Skin epidermis (tissue), 12 donors: ENCODE results near the gene FAM89A.

ENCODE experiments used
- H3K27ac ChIP-seq, 21 experiments: fragments of 200-600 bp; sonication (generic) in 11 of 21; one replicate each; pipeline ENCODE4 v1.5.0; 2020; ENCODE audit warnings: mild to moderate bottlenecking in 3 of 21, inconsistent platforms in 2 of 21, moderate library complexity in 2 of 21
- H3K4me3 ChIP-seq, 7 experiments: fragments of 200-600 bp; sonication (generic) in 2 of 7; one replicate each; pipeline ENCODE4 v1.5.0; 2020; ENCODE audit warnings: inconsistent platforms in 2 of 7, mild to moderate bottlenecking in 2 of 7, moderate library complexity in 1 of 7

FAM89A gene

DNA sequence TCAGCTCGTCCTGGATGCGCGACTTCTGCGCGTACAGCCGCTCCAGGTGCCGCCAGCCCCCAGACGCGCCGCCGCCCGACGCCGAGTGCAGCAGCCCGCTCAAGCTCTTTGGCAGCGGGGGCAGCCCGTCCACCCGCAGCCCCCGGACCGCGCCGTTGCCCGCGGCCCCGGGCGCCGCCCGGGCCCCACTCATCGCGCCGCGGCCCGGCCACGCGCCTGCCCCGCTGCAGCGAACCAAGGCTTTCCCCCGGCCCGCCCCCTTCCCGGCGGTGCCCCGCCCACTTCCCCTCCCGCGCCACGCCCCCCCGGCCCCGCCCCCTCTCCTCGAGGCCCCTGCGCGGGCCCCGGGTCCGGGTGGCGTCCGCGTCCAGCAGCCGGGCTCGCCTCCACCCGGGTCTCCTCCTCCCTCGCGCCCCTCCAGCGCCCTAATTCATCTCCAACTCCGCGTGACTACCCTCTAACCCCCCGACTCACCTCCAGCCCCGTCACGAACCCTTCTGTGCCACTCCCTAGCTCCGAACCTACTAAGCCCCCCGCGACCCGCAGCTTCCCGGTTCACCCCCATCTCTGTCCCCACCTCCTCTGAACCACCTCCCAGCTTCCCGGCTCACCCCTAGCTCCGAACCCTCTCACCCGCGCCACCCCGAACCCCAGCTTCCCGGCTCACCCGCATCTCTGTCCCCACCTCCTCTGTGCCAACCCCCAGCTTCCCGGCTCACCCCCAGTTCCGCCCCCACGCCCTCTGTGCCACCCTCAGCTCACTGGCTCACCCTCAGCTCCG is at the start of gene FAM89A:
FAM89A (minus strand) TSS at position 236 of the 781 bp plus-strand sequence; CDS start at position 193, 43 bp downstream.
- peak within 1 kb of the TSS; percentile 48 to 91 (median 75) for H3K27ac ChIP-seq
- H3K4me3 ChIP-seq, result peak within 1 kb of the TSS; percentile 64 to 95 (median 86)

DNA sequence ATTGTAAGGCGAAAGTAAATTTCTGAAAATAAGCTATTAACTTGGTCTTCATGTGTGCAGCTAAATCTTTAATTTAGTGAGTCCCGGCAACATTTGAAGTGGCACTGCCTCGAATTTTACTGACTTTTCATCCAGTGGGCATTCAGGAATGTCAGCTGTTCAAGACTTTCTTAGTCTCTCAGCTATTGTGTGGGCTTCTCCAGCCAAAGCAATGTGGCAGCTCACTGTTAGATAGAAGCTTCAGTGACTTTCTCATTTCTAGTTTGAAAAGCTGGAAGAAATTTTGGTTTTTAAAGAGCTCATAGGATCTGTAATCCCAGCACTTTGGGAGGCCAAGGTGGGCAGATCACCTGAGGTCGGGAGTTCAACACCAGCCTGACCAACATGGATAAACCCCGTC is 44.3 kb upstream of the FAM89A start:
- H3K27ac ChIP-seq, result no peak overlapping the region
- H3K4me3 ChIP-seq, result no peak overlapping the region

DNA sequence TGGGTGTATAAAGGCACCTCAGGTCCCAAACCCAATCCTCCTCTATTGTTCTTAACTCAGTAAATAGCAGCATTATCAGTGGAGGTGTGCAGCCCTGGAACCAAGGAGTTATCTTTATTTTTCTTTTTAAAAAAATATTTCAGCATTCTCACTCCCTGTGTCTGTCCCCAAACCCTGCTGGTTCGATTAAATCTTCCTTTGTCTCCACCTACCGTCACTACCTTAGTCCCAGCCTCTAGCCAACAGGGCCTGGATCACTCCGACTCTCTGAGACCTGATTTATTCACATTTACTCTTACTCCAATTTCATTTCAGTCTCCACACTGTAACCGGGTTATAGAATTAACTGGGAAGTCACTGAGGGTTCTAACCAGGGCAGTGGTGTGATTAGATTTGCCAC is 39.1 kb upstream of the FAM89A start:
- no peak overlapping the region for H3K27ac ChIP-seq
- H3K4me3 ChIP-seq, result no peak overlapping the region

DNA sequence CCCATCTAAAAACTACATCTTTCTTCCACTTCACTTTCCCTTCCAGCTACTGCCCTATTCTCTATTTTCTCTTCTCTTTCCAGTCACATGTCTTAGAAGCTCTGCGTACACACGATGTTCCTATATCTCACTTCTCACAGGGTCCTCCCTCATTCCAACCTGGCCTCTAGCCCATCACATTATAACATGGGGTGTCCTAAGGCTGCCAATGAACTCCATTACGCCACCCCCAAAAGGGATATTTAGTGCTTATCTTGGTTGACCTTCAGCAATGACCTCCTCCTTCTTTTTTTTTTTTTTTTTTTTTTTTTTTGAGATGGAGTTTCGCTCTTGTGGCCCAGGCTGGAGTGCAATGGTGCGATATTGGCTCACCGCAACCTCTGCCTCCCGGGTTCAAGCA is 38.2 kb upstream of the FAM89A start:
- no peak overlapping the region for H3K4me3 ChIP-seq
- no peak overlapping the region for H3K27ac ChIP-seq

DNA sequence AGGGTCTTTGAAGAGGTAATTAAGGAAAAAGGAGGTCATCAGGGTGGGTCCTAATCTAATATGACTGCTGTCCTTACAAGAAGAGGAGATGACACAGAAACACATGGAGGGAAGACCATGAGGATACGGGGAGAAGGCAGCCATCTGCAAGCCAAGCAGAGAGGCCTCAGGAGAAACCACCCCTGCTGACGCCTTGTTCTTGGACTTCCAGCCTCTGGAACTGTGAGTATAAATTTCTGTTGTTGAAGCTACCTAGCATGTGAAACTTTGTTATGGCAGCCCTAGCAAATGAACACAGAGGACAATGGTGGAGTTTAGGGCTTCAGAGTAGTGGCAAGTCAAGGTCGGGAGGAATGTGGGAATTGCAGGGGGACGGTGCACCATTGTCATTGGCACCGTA is 36.7 kb upstream of the FAM89A start:
- Histone ChIP-seq H3K4me3 (no peak overlapping the region), H3K27ac (no peak overlapping the region)

DNA sequence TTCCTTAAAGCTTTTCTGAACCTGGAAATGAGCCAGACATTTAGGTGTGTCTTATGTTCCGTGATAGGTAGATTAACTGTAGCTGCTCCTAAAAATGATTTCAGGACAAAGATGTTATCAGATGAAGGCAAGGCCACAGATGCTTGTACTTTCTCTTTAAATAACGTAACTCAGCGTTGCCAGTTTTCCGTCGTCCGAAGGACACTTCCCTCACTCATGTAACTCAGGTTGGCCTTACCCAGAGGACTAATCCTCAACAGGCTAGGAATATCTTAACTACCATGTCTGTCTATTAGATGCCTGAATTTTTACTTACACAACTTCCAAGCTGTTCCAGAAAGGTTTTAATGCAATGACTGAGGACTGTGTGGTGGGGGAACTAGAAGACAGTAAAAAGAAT is 35.4 kb upstream of the FAM89A start:
- Histone ChIP-seq H3K4me3 (no peak overlapping the region), H3K27ac (no peak overlapping the region)

DNA sequence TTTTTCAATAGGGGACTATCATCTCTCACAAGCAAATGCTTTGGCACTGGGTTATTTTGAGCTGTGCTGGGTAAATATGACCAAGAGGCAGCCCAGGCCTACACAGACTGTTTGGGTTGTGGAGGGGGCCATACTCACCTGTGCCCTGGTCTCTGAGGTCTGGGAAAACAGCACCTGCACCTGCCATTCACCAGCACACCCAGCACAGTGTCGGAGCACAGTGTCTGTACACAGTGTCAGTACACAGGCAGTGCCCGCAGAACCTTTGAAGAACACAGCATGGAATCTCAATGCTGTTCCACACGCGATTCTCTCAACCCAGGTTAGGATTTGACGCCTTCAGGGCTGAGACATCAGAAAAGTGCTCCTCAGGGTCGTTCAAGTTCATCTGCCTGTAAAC is 35.0 kb upstream of the FAM89A start:
- Histone ChIP-seq H3K27ac (no peak overlapping the region), H3K4me3 (no peak overlapping the region)

DNA sequence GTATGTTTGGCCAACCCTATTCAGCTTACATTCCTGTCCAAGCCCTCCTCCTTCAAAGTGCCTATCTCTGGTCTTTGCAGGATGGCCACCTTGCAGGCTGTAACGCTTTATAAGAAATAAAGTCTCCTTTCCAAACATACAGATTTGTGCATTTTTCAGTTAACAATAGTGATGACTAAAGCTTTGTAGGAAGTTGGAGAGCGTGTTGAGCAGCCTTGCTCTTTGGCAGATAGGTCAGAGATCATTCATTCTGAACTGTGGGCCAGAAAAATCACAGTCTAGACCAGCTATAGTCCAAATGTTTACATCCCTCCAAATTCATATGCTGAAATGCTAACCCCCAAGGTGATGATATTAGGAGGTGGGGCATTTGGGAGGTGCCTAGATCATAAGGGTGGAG is 34.0 kb upstream of the FAM89A start:
- H3K27ac ChIP-seq, result no peak overlapping the region
- H3K4me3 ChIP-seq, result no peak overlapping the region

DNA sequence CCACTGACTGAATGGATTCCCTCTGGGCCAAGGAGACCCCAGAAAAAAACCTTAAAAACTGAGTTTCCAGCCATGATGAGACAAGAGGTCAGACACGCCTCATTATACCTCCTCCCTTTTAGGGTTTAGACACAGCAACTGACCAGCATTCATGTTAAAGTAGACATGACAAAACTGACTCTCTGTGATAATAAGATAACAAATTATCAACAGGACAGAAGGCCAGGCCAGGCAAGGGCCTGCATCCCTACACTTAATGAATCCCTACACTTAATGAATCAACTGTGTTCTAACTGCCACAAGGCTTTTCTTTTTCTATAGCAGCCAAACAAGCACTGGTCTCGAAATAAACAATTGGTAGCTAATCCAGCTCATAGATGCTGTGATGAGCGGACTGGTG is 33.3 kb upstream of the FAM89A start:
- H3K27ac ChIP-seq, result no peak overlapping the region

DNA sequence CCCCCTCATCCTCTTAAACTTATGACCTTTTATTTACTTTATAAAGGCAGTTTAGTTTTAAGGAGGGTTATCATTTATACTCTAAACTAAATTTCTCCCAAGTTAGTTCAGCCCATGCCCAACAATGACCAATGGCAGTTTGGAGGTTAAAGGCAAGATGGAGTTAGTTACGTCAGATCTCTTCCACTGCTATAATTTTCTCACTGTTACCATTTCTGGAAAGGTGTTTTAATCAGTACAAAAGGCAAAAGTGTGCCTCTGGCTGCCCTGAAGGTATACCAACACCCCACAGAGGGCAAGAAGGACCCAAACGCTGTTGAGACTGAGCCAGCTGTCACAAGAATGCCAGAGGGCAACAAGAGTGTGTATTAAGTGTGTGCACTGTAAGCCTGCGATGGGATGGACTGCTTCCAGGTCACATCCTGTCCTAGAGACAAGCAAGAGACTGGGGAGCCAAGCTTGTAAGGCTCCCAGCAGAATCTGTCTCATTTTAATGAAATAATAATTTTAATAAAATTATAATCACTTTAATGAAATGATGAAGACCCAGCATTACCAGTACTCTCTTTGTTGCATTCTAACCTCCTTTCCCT is 32.5 kb upstream of the FAM89A start:
- Histone ChIP-seq H3K4me3 (no peak overlapping the region), H3K27ac (no peak overlapping the region)

More for the DNA sequence above, 33.3 kb upstream of the FAM89A start:
- H3K4me3 ChIP-seq, result no peak overlapping the region

DNA sequence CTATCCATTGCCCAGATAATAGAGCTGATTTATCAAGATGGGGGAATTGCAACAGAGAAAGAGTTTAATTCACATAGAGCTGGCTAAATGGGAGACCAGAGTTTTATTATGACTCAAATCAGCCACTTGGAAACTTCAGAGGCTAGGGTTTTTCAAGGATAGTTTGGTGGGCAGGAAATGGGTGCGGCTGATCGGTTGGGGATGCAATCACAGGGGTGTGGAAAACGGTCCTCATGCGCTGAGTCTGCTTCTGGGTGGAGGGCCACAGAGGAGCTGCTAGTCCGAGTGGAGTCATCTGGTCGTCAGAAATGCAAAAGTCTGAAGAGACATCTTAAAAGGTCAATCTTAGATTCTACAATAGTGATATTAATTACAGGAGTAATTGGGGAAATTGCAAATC is 32.0 kb upstream of the FAM89A start:
- no peak overlapping the region for H3K4me3 ChIP-seq

DNA sequence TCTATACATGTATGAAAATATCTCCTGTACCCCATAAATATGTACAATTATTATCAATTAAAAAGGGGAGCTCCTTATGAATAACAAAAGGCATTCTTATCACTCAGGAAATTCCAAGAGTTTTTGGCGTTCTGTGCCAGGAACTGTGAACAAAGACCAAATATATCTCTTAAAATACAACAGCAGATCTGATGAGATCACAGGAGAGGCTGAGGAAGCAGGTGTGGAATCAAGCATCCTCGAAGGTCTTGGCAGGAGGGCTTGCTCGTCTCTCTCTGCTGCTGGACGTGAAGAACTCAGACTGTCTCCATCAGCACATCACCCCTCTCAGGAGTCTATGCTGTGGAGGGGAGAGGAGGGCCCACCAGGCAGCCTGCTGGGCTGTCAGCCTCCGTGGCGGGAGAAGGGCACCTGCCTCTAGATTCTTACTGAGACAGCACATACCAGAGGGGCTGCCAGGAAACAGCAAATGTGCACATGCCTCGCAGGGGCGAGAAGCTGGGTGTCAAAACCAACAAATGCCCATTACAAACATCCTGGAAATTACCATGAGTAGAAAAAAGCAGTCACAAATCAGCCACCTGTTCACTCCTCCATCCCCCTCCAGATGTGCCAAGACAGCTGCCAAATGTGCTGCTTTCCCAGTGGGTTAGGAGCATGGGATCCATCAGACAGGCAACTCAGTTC is 30.8 kb upstream of the FAM89A start:
- Histone ChIP-seq H3K27ac (no peak overlapping the region), H3K4me3 (no peak overlapping the region)

More for the DNA sequence above, 32.0 kb upstream of the FAM89A start:
- no peak overlapping the region for H3K27ac ChIP-seq

DNA sequence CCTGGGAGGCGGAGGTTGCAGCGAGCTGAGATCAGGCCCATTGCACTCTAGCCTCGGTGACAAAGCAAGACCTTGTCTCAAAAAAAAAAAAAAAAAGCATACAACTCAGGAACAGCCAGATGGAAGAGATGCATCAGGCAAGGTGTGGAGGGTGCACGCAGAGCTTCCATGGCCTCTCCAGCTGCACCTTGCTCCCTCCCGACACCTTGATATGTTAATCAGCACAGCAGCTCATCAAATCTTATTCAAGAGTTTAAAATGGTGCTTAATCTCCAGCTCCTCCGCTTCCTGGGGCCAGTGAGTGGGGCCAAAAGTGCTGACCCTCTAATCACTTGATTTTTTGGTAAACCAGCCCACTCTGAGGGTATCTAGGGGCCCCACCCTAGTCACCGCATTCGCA is 29.3 kb upstream of the FAM89A start:
- no peak overlapping the region for H3K27ac ChIP-seq

DNA sequence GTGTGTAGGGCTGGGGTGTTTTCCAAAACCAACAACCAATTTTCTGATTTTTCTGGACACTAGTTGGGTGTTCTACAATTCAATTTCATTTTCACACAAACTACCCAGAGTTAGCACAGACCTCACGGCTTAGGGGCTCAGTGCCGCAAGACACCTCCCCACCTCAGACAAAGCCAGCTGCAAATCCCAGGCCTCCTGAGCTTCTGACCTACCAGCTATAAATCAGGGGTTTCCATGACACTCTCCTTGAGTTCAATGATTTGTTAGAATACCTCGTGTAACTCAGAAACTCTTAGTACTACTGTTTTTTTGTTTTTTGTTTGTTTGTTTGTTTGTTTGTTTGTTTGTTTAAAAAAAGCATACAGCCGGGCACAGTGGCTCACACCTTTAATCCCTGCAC is 28.7 kb upstream of the FAM89A start:
- no peak overlapping the region for H3K4me3 ChIP-seq
- no peak overlapping the region for H3K27ac ChIP-seq

More for the DNA sequence above, 29.3 kb upstream of the FAM89A start:
- H3K4me3 ChIP-seq, result no peak overlapping the region

DNA sequence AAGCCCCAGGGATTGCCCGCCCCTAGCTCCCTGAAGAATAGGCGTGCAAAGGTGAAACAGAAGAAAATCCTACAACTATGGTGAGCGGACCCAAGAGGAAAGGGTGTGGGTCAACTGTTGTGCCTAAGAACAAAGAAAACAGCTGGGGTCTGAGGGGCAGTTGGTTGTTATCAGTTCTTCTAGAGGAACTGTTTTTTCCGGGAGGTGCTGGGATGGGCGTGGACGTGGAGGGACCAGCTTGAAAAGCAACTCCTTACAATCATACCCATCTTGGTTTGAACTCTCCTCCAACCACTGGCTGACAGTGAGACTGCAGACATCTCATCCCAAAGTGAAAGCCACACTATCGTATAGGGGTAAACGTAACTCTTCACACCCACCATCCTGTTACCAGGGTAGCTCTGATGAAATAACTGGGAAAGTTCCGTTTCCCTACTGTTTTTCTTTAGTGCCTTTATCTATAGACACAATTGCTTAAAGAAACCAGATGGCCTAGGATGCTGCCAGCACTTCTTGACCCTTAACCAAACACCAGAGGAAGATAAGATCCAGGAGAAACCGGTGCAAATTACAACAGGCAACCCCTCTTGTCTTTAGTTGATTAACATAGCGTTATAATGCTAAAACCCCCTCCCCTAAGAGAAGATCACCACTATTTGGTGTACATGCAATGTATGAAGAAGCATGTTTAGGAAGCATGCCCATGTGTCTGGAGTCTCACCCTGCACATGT is 25.6 kb upstream of the FAM89A start:
- no peak overlapping the region for H3K4me3 ChIP-seq
- no peak overlapping the region for H3K27ac ChIP-seq

DNA sequence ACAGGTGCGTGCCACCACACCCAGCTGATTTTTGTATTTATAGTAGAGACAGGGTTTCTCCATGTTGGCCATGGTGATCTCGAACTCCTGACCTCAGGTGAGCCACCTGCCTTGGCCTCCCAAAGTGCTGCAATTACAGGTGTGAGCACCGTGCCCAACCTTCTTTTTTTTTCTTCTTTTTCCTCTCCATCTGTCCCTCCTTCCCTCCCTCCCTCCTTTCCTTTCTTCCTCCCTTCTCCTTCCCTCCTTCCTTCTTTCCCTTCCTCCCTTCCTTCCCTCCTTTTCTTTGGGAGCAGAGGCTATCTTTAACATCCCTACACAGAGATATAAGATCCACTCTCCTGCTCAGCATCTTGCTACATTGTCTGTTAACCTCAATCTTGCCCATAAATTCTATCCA is 24.4 kb upstream of the FAM89A start:
- H3K4me3 ChIP-seq, result no peak overlapping the region
- H3K27ac ChIP-seq, result no peak overlapping the region

DNA sequence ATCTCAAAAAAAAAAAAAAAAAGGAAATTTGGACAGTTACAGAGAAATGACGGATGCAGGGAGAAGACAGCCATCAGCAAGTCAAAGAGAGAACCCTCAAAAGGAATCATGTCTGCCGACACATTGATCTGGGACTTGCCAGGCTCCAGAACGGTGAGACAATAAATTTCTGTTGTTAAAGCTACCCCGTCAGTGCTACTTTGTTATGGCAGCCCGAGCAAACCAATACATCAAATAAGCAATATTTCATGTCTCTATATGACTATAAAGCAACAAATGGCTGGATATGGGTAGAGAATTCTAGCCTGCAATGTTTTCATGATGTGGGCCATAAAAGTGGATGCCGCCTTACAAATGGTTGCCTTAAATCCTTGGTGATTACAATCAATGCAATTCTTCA is 23.3 kb upstream of the FAM89A start:
- no peak overlapping the region for H3K4me3 ChIP-seq
- no peak overlapping the region for H3K27ac ChIP-seq

DNA sequence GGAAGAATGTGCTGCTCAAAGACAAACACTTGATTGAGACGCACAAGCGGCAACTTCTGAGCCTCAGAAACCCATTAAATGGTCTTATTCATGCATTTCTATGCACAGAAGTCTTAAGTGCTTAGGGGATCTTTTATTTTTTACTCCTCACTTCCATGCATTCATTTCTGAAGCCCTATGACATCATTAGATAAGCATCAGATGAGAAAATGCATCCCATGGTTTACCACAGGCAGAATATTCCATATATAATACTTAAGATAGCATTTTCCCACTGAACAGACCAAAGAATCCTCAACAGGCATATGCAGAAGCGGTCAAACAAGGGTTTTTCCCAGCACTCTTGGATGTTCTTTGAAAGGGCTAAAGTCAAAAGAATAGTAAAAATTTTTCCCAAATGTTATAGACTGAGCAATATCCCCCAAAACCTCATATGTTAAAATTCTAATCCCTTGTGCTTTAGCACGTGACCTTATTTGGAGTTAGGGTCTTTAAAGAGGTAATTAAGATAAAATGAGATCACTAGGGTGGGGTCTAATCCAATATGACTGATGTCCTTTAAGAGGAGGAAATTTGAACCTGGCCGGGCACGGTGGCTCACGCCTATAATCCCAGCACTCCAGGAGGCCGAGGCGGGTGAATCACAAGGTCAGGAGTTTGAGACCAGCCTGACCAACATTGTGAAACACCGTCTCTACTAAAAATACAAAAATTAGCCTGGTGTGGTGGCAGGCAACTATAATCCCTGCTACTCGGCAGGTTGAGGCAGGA is 22.6 kb upstream of the FAM89A start:
- Histone ChIP-seq H3K27ac (no peak overlapping the region), H3K4me3 (no peak overlapping the region)

DNA sequence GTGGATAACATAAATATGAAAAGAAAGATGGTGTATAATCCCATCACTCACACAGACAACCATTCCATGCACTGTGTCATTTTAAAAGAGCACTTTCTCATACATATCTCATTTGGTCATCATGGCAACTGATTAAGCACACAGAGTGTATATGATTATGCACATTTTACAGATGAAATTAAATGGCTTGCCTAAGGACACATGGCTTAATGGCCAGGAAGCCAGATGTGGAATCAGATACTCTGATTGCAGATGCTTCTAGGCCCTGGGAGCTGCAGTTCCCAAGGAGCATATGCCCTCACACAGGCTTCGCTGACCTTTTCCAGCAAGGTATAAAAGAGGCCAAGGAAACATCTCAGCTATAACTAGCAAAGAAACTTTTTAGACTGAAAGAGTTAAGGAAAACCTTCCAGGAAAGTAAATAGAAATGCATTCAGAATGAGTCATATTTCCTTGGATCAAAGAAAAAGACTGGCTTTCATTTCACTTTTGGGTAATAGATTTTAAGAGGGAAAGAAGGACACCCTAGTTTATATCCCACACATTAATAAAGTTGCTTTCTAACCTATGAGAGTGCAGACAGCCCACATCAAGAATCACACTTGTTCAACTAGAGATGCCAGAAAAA is 19.6 kb upstream of the FAM89A start:
- Histone ChIP-seq H3K4me3 (no peak overlapping the region), H3K27ac (no peak overlapping the region)
